GM21723 (cell line): ENCODE results near the gene PMF1.
"Not testable (repeated sequence)": the region's sequence is repeated elsewhere in the genome, so short reads cannot be mapped to it uniquely, and the experiment has no call there.

Experiments used
- ATAC-seq: cut with Tn5 transposase; IDR thresholded peaks from one replicate; pipeline ENCODE4 v1.9.1; 2021; ENCODE audit warnings: mild to moderate bottlenecking, moderate library complexity; ENCODE audit not compliant: unreplicated experiment

Gene PMF1

GRCh38 chr1:156195853-156196252, 17.0 kb upstream of the PMF1 start:
- no peak for ATAC-seq

- no peak for ATAC-seq
Measured at GRCh38 chr1:156196445-156196844, 16.4 kb upstream of the PMF1 start.

GRCh38 chr1:156198831-156199349, 13.9 kb upstream of the PMF1 start:
- no peak for ATAC-seq

DNA sequence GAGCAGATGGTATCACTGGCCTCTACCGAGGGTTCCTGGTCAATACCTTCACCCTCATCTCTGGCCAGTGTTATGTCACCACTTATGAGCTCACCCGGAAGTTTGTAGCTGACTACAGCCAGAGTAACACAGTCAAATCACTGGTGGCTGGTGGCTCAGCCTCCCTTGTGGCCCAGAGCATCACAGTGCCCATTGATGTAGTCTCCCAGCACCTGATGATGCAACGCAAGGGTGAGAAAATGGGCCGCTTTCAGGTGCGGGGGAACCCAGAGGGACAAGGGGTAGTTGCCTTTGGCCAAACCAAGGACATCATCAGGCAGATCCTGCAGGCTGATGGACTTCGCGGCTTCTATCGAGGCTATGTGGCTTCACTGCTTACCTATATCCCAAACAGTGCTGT, 12.8 kb upstream of the PMF1 start:
- ATAC-seq = no peak

DNA sequence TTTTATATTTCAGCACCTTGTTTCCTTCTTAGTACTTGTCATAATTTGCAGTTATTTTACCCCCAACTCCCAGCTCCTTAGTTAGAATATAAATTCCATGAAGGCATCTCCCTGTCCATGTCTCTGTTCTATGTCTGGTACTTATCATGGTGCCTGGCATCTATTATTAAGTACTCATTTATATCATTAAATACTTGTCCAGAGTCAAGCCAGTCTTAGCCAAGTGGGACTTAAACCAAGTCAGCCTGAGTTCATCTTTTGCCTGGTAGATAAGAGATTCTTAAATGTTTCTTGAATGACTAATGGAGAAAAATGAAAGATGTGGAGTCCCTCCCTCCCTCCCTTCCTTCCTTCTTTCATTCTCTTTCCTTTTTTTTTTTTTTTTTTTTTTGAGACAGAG, 9.5 kb upstream of the PMF1 start:
- ATAC-seq = no peak

GRCh38 chr1:156204686-156205085, 8.1 kb upstream of the PMF1 start:
- ATAC-seq = no peak

GRCh38 chr1:156211243-156211642, 1.6 kb upstream of the PMF1 start:
- ATAC-seq = no peak

DNA sequence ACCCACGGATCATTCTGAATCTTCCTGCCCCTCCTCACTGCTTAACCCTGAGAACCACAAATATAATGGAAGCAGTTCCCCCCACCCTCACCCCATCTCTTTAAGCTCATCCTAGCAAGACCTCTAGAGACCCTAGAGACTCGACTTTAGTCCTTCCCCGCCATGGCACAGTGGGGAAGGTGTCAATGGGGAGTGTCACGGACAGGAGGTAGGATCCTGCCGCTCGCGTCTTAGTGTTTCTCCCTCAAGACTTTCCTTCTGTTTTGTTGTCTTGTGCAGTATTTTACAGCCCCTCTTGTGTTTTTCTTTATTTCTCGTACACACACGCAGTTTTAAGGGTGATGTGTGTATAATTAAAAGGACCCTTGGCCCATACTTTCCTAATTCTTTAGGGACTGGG, 677 bp upstream of the PMF1 start:
- no peak for ATAC-seq

GRCh38 chr1:156213644-156213966, 798 bp downstream of the PMF1 start:
- ATAC-seq = no peak

DNA sequence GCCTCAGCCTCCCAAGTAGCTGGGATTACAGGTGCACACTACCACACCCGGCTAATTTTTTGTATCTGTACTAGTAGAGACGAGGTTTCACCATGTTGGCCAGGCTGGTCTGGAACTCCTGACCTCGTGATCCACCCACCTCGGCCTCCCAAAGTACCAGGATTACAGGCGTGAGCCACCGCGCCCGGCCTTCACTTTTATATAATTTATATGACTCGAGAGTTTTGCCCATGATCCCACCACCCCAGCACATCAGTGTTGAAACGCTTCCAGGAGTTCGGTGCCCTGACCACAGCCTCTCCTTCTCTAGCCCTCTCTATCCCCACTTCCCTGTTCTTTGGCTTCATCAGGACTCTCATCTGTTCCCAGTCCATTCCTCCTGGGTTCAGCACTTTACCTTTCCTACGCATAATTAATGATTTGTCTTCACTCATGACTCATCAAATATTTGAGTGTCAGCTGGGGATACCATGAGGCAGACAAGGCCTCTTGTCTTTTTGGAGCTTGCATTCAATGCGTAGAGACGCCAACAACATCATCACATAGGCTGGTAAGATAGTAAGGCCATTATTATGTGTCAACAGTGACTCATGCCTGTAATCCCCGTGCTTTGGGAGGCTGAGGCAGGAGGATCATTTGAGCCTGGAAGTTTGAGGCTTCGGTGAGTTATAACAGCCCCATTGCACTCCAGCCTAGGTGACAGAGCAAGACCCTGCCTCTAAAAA, 1.4 kb downstream of the PMF1 start:
- ATAC-seq = no peak

DNA sequence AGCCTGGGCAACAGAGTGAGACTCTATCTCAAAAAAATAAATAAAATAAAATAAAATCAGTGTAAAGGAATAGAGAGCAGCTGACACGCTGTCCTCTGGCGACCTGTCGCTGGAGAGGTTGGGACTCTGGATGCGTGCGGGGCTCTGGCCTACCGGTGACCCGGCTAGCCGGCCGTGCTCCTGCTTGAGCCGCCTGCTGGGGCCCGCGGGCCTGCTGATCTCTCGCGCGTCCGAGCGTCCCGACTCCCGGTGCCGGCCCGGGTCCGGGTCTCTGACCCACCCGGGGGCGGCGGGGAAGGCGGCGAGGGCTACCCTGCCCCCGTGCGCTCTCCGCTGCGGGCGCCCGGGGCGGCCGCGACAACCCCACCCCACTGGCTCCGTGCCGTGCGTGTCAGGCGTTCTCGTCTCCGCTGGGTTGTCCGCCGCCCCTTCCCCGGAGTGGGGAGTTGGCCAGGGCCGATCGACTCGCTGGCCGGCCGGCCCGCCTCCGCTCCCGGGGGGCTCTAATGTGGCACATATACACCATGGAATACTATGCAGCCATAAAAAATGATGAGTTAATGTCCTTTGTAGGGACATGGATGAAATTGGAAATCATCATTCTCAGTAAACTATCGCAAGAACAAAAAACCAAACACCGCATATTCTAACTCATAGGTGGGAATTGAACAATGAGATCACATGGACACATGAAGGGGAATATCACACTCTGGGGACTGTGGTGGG, 3.7 kb downstream of the PMF1 start:
- not testable (repeated sequence) for ATAC-seq

DNA sequence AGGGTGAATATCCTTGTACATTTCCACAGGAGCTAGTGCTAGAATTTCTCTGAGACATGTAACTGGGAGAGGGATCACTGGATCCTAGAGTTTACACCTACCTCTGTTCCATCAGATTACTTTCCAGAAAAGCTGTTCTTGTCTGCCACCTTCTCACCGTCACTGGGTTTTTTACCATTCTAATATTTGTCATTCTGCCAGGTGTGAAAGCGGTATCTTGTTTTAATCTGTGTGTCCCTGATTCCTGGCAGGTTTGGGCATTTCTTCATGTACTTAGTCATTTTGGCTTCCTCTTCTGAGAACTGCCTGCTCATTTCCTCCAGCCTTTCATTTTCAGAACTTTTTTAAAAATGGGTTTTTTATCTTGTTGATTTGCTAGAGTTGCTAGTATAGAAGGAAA, 5.1 kb downstream of the PMF1 start:
- no peak for ATAC-seq

- no peak for ATAC-seq
Measured at GRCh38 chr1:156220226-156220625, 7.4 kb downstream of the PMF1 start.

DNA sequence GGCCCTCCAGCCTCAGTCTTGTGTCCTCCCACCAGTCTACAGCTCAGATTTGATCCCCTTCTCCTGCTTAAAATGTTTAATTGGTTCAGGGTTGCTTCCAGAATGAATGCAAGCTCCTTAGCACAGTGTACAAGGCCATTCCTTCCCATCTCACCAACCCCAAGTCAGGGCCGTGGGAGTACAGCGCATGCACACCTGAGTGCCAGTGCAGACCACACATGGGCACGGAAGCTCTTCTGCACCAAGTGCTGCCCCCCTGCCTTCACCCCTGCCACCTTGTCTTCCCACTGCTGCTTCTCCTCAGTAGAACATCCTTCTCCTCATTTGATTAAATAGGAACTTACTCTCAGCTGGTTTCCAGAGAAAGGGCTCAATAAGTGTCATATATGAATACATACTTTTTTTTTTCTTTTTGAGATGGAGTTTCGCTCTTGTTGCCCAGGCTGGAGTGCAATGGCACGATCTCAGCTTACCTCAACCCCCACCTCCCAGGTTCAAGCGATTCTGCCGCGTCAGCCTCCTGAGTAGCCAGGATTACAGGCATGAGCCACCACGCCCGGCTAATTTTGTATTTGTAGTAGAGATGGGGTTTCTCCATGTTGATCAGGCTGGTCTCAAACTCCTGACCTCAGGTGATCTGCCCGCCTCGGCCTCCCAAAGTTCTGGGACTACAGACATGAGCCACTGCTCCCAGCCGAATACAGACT, 9.3 kb downstream of the PMF1 start:
- ATAC-seq = no peak

- no peak for ATAC-seq
Measured at GRCh38 chr1:156225677-156226014, 12.8 kb downstream of the PMF1 start.

GRCh38 chr1:156226116-156226538, 13.3 kb downstream of the PMF1 start:
- peak; percentile 87 for ATAC-seq

- peak; percentile 7 for ATAC-seq
Measured at GRCh38 chr1:156226782-156227181, 14.0 kb downstream of the PMF1 start.

DNA sequence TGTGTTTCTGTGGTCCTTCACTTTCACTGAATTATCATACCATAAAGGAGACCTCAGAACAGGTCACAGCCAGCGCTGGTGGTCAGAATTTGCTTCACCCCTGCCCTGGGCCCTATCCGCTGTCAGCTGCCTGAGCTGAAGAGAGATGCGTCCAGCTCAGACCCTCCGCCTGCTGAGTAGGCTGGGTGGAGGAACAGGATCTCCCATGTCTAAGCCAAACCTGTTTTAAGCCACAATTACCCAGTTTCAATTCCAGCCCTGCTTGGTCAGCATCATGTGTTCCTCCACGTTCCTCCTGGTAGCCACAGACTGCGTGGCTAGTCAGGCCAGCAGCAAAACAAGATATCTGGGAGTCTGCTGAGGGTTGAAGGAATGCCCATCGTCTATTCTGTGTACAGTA, 15.7 kb downstream of the PMF1 start:
- ATAC-seq = no peak

DNA sequence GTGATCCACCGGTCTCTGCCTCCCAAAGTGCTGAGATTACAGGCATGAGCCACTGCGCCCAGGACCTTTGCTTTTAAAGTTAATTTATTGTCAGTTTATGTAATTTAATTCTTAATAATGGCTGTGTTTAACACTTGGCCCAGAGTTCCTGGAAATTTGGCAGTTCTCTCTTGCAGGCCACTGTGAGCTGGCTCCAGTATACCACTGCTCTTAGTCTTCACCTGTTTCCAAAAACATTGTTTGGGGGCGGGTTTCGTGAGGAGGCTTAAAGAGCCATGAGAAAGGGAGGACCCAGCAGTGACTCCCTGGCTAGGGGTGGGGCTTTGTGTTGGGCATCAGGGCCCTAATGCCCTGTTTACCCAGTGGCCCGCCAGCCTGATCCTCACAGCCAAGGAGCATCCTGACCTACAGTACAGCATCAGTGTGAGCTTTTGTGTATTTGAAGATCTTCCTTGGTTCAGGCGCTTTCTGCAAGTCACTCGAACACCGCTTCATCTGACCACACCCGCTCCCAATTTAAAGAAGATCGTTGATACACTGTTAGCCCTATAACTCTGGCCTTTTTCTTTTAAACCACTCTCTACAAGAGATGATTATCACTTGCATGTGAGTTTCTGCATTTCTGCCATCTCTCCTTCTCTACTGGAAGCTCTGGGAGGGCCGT, 17.1 kb downstream of the PMF1 start:
- no peak for ATAC-seq

GRCh38 chr1:156230473-156230837, 17.6 kb downstream of the PMF1 start:
- ATAC-seq = no peak

DNA sequence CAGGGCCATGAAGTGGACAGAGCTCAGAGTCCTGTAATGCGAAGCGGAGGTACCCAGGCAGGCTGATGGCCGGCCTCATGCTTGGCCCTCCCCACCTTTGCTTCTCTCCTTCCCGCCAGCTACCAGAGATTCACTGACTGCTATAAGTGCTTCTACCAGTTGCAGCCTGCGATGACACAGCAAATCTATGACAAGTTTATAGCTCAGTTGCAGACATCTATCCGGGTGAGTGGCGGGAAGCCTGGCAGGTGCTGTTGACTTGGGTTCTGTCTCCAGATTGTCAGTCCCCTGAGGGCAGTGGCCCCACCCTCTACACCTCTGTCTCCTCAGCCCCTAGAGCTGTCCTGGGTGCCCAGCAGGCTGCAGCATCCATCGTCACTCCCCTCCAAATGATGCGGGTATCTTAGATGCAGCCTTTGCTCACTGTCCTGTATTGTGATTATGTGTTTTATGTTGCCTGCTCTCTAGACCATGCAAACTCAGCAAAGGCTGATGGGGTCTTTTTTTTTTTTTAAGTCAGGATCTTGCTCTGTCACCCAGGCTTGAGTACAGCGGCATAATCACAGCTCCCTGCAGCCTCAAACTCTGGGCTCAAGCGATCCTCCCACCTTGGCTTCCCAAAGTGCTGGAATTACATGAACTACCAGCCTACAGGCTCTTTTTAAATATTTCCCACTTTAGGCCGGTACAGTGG, 19.5 kb downstream of the PMF1 start:
- ATAC-seq = no peak
